BJ (cell line): Measurements from ENCODE around the gene IMMT. TPM values are rescaled to one million over a fixed set of nuclear protein-coding genes. Genes with fewer than 3 reads are reported as not detected.
A peak's percentile ranks its signal among the peaks of the same experiment; 100 is the strongest.
"Not testable (repeated sequence)": the region's sequence is repeated elsewhere in the genome, so short reads cannot be mapped to it uniquely, and the experiment has no call there.

ENCODE experiments used
- CTCF ChIA-PET: fragments of 350-600 bp; formaldehyde crosslinking; extraction: SDS; loops from one replicate; lab custom pipeline; 2021; ENCODE audit warnings: antibody characterized with exemption, inconsistent platforms; lab: Yijun Ruan, JAX
- POLR2A ChIA-PET: fragments of 300-600 bp; sonication (Branson Sonifier 250); formaldehyde crosslinking; extraction: SDS; loops from one replicate; lab custom pipeline; 2021; ENCODE audit warnings: antibody characterized with exemption; lab: Charles Lee
- DNase-seq: peaks from one replicate; pipeline ENCODE4 v3.0.0-alpha.2; 2011; ENCODE audit warnings: low read depth
- H3K27me3 ChIP-seq: 2 replicates; pipeline ENCODE4 v1.6.0; 2011; ENCODE audit warnings: low read length; ENCODE audit not compliant: control insufficient read depth, insufficient read depth
- H3K36me3 ChIP-seq: 2 replicates; pipeline ENCODE4 v1.5.1; 2011; ENCODE audit warnings: low read length; ENCODE audit not compliant: control insufficient read depth, insufficient read depth
- H3K4me3 ChIP-seq: 2 replicates; pipeline ENCODE4 v1.5.1; 2011; ENCODE audit warnings: low read depth, mild to moderate bottlenecking, control low read depth, low read length
- CTCF ChIP-seq: IDR thresholded peaks from 2 replicates; pipeline ENCODE4 v1.5.1; 2011; ENCODE audit warnings: low read depth, mild to moderate bottlenecking, control low read depth, inconsistent platforms, low read length, moderate library complexity; ENCODE audit not compliant: insufficient read depth
- polyA minus RNA-seq: library from RNA; depleted of rRNA, polyadenylated mRNA; stranded (reverse); fragments of >200 nt; gene quantifications from 2 replicates; pipeline ENCODE4 v1.2.3, GENCODE V29; 2011; rRNA and poly(A)+ RNA removed
- polyA plus RNA-seq: library from polyadenylated mRNA; depleted of rRNA; stranded (reverse); fragments of >200 nt; gene quantifications from 2 replicates; pipeline ENCODE4 v1.2.3, GENCODE V29; 2011; rRNA removed

The IMMT gene
- polyA plus RNA-seq (33.7 and 51.3 TPM in 2 replicates), polyA minus RNA-seq (23.4 and 25.3 TPM in 2 replicates)

GRCh38 chr2:86195055-86195807 lies at the start of gene IMMT:
TSS of gene IMMT (minus strand) at chr2:86195462. CDS start at chr2:86195382, 80 bp downstream.
- no peaks in the 10 kb centered on the region for H3K36me3 ChIP-seq
- TF ChIP-seq CTCF: no peak
- POLR2A ChIA-PET: interaction anchor here (1.1 kb wide), 1 partner anchor 246 kb away, joined by 7 read pairs; the partner anchor contains the start of gene KDM3A
- CTCF ChIA-PET: interaction anchor here (0.7 to 1.2 kb wide), 2 partner anchors 18 to 489 kb away, joined by 3 read pairs; no protein-coding TSS in a partner anchor
- H3K4me3 ChIP-seq: peak within 1 kb of the TSS; percentile 98
- H3K27me3 ChIP-seq: no peaks in the 10 kb centered on the region
- peak; percentile 78 for DNase-seq

GRCh38 chr2:86244781-86245180 lies 49.5 kb upstream of the IMMT start:
- CTCF ChIA-PET: interaction anchor here (0.6 kb wide), 1 partner anchor 125 kb away, joined by 3 read pairs; no protein-coding TSS in a partner anchor
- DNase-seq, H3K36me3 ChIP-seq, POLR2A ChIA-PET, H3K4me3 ChIP-seq, H3K27me3 ChIP-seq: not testable (repeated sequence)

GRCh38 chr2:86243950-86244733 lies 48.9 kb upstream of the IMMT start:
- no peak for TF ChIP-seq CTCF
- POLR2A ChIA-PET: no interaction called here
- Histone ChIP-seq H3K36me3 (no peaks in the 10 kb centered on the region), H3K4me3 (no peak overlapping the region), H3K27me3 (peaks cover 4% of the 10 kb centered on the region)
- no peak for DNase-seq
- CTCF ChIA-PET: interaction anchor here (0.6 to 1.3 kb wide), 2 partner anchors 23 to 126 kb away, joined by 3 read pairs; no protein-coding TSS in a partner anchor

GRCh38 chr2:86243272-86243671 lies 48.0 kb upstream of the IMMT start:
- POLR2A ChIA-PET: no interaction called here
- no peaks in the 10 kb centered on the region for H3K36me3 ChIP-seq
- H3K4me3 ChIP-seq: no peak overlapping the region
- no peak for TF ChIP-seq CTCF
- H3K27me3 ChIP-seq: peaks cover 4% of the 10 kb centered on the region
- CTCF ChIA-PET: interaction anchor here (1.3 kb wide), 1 partner anchor 22 kb away, joined by 3 read pairs; no protein-coding TSS in a partner anchor
- no peak for DNase-seq

GRCh38 chr2:86241611-86242010 lies 46.3 kb upstream of the IMMT start:
- DNase-seq: no peak
- ChIA-PET CTCF (no interaction called here), POLR2A (no interaction called here)
- Histone ChIP-seq H3K36me3 (no peaks in the 10 kb centered on the region), H3K4me3 (no peak overlapping the region), H3K27me3 (peaks cover 4% of the 10 kb centered on the region)
- TF ChIP-seq CTCF: no peak
